ENCODE results near the gene AP2A2. TPM values are rescaled to one million over a fixed set of nuclear protein-coding genes. Genes with fewer than 3 reads are reported as not detected.

The AP2A2 gene
- total RNA-seq, 1 experiment from 2014 or later: 123 TPM

DNA sequence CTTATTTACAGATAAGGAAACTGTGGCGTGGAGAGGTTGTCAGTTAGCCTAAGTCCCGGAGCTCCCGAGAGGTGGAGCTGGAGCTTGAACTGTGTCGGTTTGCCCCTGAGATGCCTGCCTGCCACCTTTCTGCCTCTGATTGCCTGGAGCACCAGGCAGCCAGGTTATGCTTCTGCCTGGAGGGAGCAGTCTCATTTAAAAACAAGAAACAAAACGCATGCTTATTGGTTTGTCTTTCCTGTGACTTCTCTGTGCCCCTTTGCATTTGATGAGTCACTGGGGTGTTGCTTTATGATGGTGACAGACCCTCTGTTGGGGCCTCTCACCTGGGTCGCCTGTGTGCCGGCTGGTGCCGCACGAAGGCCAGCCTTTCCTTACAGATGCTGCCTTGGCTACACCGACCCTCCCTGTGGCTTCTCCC lies 12.2 kb downstream of the AP2A2 start:
- ATAC-seq: peak; percentile 59
- CTCF ChIA-PET: interaction anchor here (0.7 kb wide), 1 partner anchor 11 kb away, joined by 6 read pairs; no protein-coding TSS in a partner anchor
- Histone ChIP-seq H3K27ac (ENCODE audit: low read length) (no peak overlapping the region), H3K9me3 (ENCODE audit: control insufficient read depth, insufficient read depth, low read depth, low read length) (no peaks in the 10 kb centered on the region), H3K4me3 (ENCODE audit: low read depth in 2 of 2, low read length in 2 of 2) (no peak overlapping the region), H3K36me3 (ENCODE audit: control insufficient read depth, insufficient read depth, low read length) (no peaks in the 10 kb centered on the region), H3K4me1 (ENCODE audit: control insufficient read depth, insufficient read depth, low read length) (peaks cover 10% of the 10 kb centered on the region; the same call in 1 of the 2 replicates), H3K27me3 (ENCODE audit: control insufficient read depth, insufficient read depth, low read length) (no peaks in the 10 kb centered on the region)
- TF ChIP-seq POLR2AphosphoS5 (IDR thresholded peaks at IDR 0.05; ENCODE audit: low read depth, low read length): no peak
- TF ChIP-seq SIN3A (IDR thresholded peaks at IDR 0.05; ENCODE audit: borderline replicate concordance, insufficient read depth, low read depth, low read length): no peak
- TF ChIP-seq TCF7L2 (IDR thresholded peaks at IDR 0.05; ENCODE audit: low read depth, low read length): no peak
- TF ChIP-seq, protein P1, sequence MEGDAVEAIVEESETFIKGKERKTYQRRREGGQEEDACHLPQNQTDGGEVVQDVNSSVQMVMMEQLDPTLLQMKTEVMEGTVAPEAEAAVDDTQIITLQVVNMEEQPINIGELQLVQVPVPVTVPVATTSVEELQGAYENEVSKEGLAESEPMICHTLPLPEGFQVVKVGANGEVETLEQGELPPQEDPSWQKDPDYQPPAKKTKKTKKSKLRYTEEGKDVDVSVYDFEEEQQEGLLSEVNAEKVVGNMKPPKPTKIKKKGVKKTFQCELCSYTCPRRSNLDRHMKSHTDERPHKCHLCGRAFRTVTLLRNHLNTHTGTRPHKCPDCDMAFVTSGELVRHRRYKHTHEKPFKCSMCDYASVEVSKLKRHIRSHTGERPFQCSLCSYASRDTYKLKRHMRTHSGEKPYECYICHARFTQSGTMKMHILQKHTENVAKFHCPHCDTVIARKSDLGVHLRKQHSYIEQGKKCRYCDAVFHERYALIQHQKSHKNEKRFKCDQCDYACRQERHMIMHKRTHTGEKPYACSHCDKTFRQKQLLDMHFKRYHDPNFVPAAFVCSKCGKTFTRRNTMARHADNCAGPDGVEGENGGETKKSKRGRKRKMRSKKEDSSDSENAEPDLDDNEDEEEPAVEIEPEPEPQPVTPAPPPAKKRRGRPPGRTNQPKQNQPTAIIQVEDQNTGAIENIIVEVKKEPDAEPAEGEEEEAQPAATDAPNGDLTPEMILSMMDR (IDR thresholded peaks at IDR 0.05): no peak
- TF ChIP-seq, protein P2, sequence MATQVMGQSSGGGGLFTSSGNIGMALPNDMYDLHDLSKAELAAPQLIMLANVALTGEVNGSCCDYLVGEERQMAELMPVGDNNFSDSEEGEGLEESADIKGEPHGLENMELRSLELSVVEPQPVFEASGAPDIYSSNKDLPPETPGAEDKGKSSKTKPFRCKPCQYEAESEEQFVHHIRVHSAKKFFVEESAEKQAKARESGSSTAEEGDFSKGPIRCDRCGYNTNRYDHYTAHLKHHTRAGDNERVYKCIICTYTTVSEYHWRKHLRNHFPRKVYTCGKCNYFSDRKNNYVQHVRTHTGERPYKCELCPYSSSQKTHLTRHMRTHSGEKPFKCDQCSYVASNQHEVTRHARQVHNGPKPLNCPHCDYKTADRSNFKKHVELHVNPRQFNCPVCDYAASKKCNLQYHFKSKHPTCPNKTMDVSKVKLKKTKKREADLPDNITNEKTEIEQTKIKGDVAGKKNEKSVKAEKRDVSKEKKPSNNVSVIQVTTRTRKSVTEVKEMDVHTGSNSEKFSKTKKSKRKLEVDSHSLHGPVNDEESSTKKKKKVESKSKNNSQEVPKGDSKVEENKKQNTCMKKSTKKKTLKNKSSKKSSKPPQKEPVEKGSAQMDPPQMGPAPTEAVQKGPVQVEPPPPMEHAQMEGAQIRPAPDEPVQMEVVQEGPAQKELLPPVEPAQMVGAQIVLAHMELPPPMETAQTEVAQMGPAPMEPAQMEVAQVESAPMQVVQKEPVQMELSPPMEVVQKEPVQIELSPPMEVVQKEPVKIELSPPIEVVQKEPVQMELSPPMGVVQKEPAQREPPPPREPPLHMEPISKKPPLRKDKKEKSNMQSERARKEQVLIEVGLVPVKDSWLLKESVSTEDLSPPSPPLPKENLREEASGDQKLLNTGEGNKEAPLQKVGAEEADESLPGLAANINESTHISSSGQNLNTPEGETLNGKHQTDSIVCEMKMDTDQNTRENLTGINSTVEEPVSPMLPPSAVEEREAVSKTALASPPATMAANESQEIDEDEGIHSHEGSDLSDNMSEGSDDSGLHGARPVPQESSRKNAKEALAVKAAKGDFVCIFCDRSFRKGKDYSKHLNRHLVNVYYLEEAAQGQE (IDR thresholded peaks at IDR 0.05; ENCODE audit: insufficient read depth in 1 of 2, low read depth in 2 of 2, low read length in 1 of 2): no peak
- DNase-seq (ENCODE audit: low read depth, low spot score): no peak
- BruUV-seq (replicated peaks): no TSS peak
- in situ Hi-C loops (cut with HindIII; ENCODE audit: low pct_unique_long_range_greater_than_20kb, low sequenced_read_pairs) (no loop called here), intact Hi-C loops (cut with micrococcal nuclease; ENCODE audit: unreplicated experiment) (no loop called here)
- POLR2A ChIA-PET: interaction anchor here (0.5 to 0.7 kb wide), 2 partner anchors 13 to 101 kb away, joined by 3 read pairs; no protein-coding TSS in a partner anchor

- intact Hi-C loops (cut with micrococcal nuclease; ENCODE audit: unreplicated experiment) (no loop called here), in situ Hi-C loops (cut with HindIII; ENCODE audit: low pct_unique_long_range_greater_than_20kb, low sequenced_read_pairs) (no loop called here)
- Histone ChIP-seq H3K9me3 (ENCODE audit: control insufficient read depth, insufficient read depth, low read depth, low read length) (no peaks in the 10 kb centered on the region), H3K36me3 (ENCODE audit: control insufficient read depth, insufficient read depth, low read length) (no peaks in the 10 kb centered on the region), H3K27ac (ENCODE audit: low read length) (no peak overlapping the region), H3K27me3 (ENCODE audit: control insufficient read depth, insufficient read depth, low read length) (no peaks in the 10 kb centered on the region), H3K4me1 (ENCODE audit: control insufficient read depth, insufficient read depth, low read length) (peaks cover 10% of the 10 kb centered on the region; the same call in 1 of the 2 replicates), H3K4me3 (ENCODE audit: low read depth in 2 of 2, low read length in 2 of 2) (no peak overlapping the region)
- TF ChIP-seq SIN3A (IDR thresholded peaks at IDR 0.05; ENCODE audit: borderline replicate concordance, insufficient read depth, low read depth, low read length) (no peak), POLR2AphosphoS5 (IDR thresholded peaks at IDR 0.05; ENCODE audit: low read depth, low read length) (no peak), TCF7L2 (IDR thresholded peaks at IDR 0.05; ENCODE audit: low read depth, low read length) (no peak)
- TF ChIP-seq, protein P1 (IDR thresholded peaks at IDR 0.05): no peak
- TF ChIP-seq, protein P2 (IDR thresholded peaks at IDR 0.05; ENCODE audit: insufficient read depth in 1 of 2, low read depth in 2 of 2, low read length in 1 of 2): no peak
- CTCF ChIA-PET: no interaction called here
- no peak for ATAC-seq
- BruUV-seq (replicated peaks): no TSS peak
- POLR2A ChIA-PET: no interaction called here
- no peak for DNase-seq (ENCODE audit: low read depth, low spot score)
Measured at GRCh38 chr11:940496-941135, 14.9 kb downstream of the AP2A2 start.
